OCI-LY3 (cell line): ENCODE data around the gene CRELD2.
A peak's percentile ranks its signal among the peaks of the same experiment; 100 is the strongest.

ENCODE experiments used
- H2AFZ ChIP-seq: fragments of 200-600, 300-600 bp; shearing (Covaris generic); 2 replicates; pipeline ENCODE4 v1.6.0; 2014; ENCODE audit warnings: antibody characterized with exemption, low read depth, low read length
- H3K27ac ChIP-seq: fragments of 200-600, 300-600 bp; sonication (generic); 2 replicates; pipeline ENCODE4 v1.5.1; 2014; ENCODE audit warnings: mild to moderate bottlenecking, low read length, moderate library complexity, mixed read lengths
- H3K27me3 ChIP-seq: fragments of 200-600, 300-600 bp; sonication (generic); 2 replicates; pipeline ENCODE4 v1.6.1; 2014; ENCODE audit warnings: low read depth, low read length, mixed read lengths
- H3K36me3 ChIP-seq: fragments of 200-600, 300-600 bp; sonication (generic); replicated peaks from 2 replicates; pipeline ENCODE3; 2014; ENCODE audit warnings: low read depth, low read length, mixed read lengths
- H3K4me1 ChIP-seq: fragments of 300-600, 200-600 bp; sonication (generic); 2 replicates; pipeline ENCODE4 v1.6.1; 2014; ENCODE audit warnings: low read length, mixed read lengths
- H3K4me2 ChIP-seq: fragments of 200-600, 300-600 bp; sonication (generic); 2 replicates; pipeline ENCODE4 v1.6.1; 2014; ENCODE audit warnings: low read length, mixed read lengths
- H3K4me3 ChIP-seq: fragments of 300-600, 200-600 bp; sonication (generic); 2 replicates; pipeline ENCODE4 v1.5.1; 2014; ENCODE audit warnings: antibody characterized with exemption, mild to moderate bottlenecking, low read length, moderate library complexity
- H3K79me2 ChIP-seq: fragments of 300-600, 200-600 bp; shearing (Covaris generic); 2 replicates; pipeline ENCODE4 v1.6.1; 2014; ENCODE audit warnings: mild to moderate bottlenecking, low read length, mixed read lengths
- H3K9ac ChIP-seq: fragments of 300-600, 200-600 bp; shearing (Covaris generic); 2 replicates; pipeline ENCODE4 v1.6.0; 2014; ENCODE audit warnings: mild to moderate bottlenecking, low read length, moderate library complexity
- H3K9me3 ChIP-seq: fragments of 200-600, 300-600 bp; shearing (Covaris generic); 2 replicates; pipeline ENCODE4 v1.6.1; 2014; ENCODE audit warnings: low read length, mixed read lengths; ENCODE audit not compliant: insufficient read depth
- H4K20me1 ChIP-seq: fragments of 200-600, 300-600 bp; sonication (generic); 2 replicates; pipeline ENCODE4 v1.6.1; 2016; ENCODE audit warnings: low read length, mixed read lengths; ENCODE audit not compliant: insufficient read depth
- CTCF ChIP-seq: fragments of 200-600, 300-600 bp; sonication (generic); IDR thresholded peaks from 2 replicates; pipeline ENCODE4 v1.5.1; 2014; ENCODE audit warnings: antibody characterized with exemption, low read length, low read depth
- EZH2phosphoT487 ChIP-seq: fragments of 200-600 bp; shearing (Covaris generic); IDR thresholded peaks from 2 replicates; pipeline ENCODE4 v1.6.1; 2018; ENCODE audit warnings: antibody characterized with exemption, mixed run types, low read depth

The CRELD2 gene

DNA sequence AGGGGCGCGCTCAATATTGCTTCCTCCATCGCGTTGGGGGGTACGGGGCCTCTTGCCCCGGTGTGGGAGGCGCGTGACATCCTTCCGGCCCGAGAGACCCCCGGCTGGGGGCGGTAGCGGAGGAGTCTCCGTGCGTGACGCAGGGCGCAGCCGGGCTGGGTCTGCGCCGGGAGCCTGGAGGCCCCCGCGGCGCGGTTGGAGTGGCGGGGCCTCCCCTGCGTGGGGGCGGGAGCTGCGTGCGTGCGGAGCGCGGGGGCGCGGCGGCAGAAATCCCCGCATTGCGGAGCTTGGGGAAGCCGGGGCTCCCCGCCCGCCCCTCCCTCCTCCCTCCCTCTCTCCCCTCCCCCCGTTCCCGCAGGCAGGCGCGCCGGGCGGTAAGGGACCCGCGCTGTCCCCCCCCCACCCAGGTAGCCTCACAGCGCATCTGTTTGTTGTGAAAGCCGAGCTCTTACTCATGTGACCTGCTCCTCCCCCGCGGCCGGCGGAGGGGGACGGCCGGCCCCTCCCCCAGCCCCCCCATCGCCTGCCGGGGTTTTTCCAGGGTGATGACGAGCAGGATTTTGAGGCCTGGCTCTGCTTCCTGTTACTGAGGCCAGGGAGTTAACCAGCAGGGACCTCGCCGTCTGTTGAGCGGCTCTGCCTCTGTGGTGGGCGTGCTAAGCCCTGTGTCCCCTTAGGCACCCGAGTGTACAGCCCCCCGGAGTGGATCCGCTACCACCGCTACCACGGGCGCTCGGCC is 43.7 kb downstream of the CRELD2 start:
- TF ChIP-seq EZH2phosphoT487 (no peak), CTCF (no peak)
- peak overlapping the region; percentile 99 for H3K4me3 ChIP-seq
- no peaks in the 10 kb centered on the region for H3K9me3 ChIP-seq
- peak overlapping the region; percentile 72 for H3K27ac ChIP-seq
- peaks cover 41% of the 10 kb centered on the region for H4K20me1 ChIP-seq
- no peak overlapping the region for H2AFZ ChIP-seq
- peaks cover 27% of the 10 kb centered on the region for H3K36me3 ChIP-seq
- peak overlapping the region; percentile 96 for H3K9ac ChIP-seq
- peaks cover 31% of the 10 kb centered on the region for H3K4me1 ChIP-seq
- H3K4me2 ChIP-seq: peak overlapping the region; percentile 90
- peaks cover 43% of the 10 kb centered on the region for H3K79me2 ChIP-seq
- H3K27me3 ChIP-seq: no peaks in the 10 kb centered on the region

- H3K9ac ChIP-seq: peak overlapping the region; percentile 96
- peaks cover 27% of the 10 kb centered on the region for H3K36me3 ChIP-seq
- H3K4me3 ChIP-seq: peak overlapping the region; percentile 99
- H3K27me3 ChIP-seq: no peaks in the 10 kb centered on the region
- H3K9me3 ChIP-seq: no peaks in the 10 kb centered on the region
- TF ChIP-seq EZH2phosphoT487 (no peak), CTCF (no peak)
- no peak overlapping the region for H2AFZ ChIP-seq
- H3K4me2 ChIP-seq: peak overlapping the region; percentile 90
- peaks cover 35% of the 10 kb centered on the region for H3K4me1 ChIP-seq
- H4K20me1 ChIP-seq: peaks cover 41% of the 10 kb centered on the region
- peaks cover 43% of the 10 kb centered on the region for H3K79me2 ChIP-seq
- peak overlapping the region; percentile 72 for H3K27ac ChIP-seq
Observed at GRCh38 chr22:49962751-49963646, 44.6 kb downstream of the CRELD2 start.

DNA sequence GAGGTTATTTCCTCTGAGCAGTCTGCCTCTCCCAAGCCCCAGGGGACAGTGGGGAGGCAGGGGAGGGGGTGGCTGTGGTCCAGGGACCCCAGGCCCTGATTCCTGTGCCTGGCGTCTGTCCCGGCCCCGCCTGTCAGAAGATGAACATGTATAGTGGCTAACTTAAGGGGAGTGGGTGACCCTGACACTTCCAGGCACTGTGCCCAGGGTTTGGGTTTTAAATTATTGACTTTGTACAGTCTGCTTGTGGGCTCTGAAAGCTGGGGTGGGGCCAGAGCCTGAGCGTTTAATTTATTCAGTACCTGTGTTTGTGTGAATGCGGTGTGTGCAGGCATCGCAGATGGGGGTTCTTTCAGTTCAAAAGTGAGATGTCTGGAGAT is 45.2 kb downstream of the CRELD2 start:
- Histone ChIP-seq H3K4me1 (peaks cover 35% of the 10 kb centered on the region), H3K36me3 (peaks cover 27% of the 10 kb centered on the region), H3K79me2 (peaks cover 43% of the 10 kb centered on the region), H3K27ac (no peak overlapping the region), H3K4me3 (no peak overlapping the region), H3K9ac (no peak overlapping the region), H3K27me3 (no peaks in the 10 kb centered on the region), H3K9me3 (no peaks in the 10 kb centered on the region), H4K20me1 (peaks cover 41% of the 10 kb centered on the region), H2AFZ (no peak overlapping the region), H3K4me2 (0 out of 2 replicates have a peak overlapping the region, but pooled peaks have one; percentile 15)
- TF ChIP-seq EZH2phosphoT487 (no peak), CTCF (no peak)
